Esophagus muscularis mucosa (tissue), 3 donors: ENCODE data around the gene ACAD11.

ENCODE experiments used
- CTCF ChIP-seq, 3 experiments: fragments of 200-600 bp in 2 of 3; fragments of 450-650 bp in 1 of 3; sonication (generic) in 2 of 3; IDR thresholded peaks; one replicate each; pipeline ENCODE4 v1.5.1; 2017 to 2019; ENCODE audit warnings: antibody characterized with exemption in 3 of 3, mild to moderate bottlenecking in 2 of 3, moderate library complexity in 1 of 3
- POLR2AphosphoS5 ChIP-seq, 2 donors: sonication (generic); formaldehyde crosslinking; IDR thresholded peaks; one replicate each; pipeline ENCODE4 v1.6.1; 2017; ENCODE audit warnings: antibody characterized with exemption in 2 of 2

GRCh38 chr3:132549890-132550578 lies 109.6 kb downstream of the ACAD11 start:
- TF ChIP-seq POLR2AphosphoS5 (IDR thresholded peaks at IDR 0.05) (no peak), CTCF (IDR thresholded peaks at IDR 0.05) (no peak)
